Measurements from ENCODE around the gene PRDM8.
A peak's percentile ranks its signal among the peaks of the same experiment; 100 is the strongest.

The PRDM8 gene

DNA sequence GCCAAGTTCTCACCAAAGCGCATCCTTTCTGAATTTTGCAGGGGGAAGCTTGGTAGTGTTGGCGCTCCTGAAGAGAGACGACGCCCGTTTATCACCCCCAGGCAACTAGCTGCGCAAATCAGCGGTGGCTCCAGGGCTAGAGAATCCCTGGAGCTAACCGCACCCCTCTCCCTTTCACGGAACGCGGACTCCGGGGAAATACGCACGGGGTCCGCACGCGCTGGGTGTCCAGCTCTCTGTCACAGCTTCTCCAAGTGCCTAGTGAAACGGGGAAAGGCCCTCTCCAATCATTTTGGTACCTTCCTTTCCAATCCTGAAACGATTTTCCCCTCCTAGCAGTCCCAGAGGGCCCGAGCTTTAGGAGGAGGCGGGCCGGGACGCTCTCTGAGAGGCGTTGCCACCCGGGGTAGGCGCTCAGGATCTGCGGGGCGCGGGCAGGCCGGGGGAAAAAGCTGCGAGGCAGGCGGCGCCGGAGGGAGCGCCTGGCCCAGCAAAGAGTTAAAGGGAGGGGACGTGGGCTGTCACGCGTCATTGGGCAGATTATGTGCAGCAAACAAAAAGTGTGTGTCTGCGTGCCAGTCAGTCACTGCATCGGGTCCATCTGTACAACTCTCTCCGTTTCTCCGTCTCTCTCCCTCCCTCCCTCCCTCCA lies at the start of gene PRDM8:
TSS of gene PRDM8 (plus strand) at position 582 of the 652 bp plus-strand sequence. CDS start 2,578 bp downstream, outside the sequence.
- no peak for DNase-seq

GRCh38 chr4:80150387-80151180 lies 46.7 kb upstream of the PRDM8 start:
- no peak for DNase-seq

GRCh38 chr4:80151981-80152380 lies 45.3 kb upstream of the PRDM8 start:
- DNase-seq = no peak

- DNase-seq = peak; percentile 8
These were observed 43.3 kb upstream of the PRDM8 start for GRCh38 chr4:80153874-80154544.

- no peak for DNase-seq
These were observed 42.8 kb upstream of the PRDM8 start for GRCh38 chr4:80154545-80154933.

- DNase-seq = peak; percentile 65
These were observed 41.9 kb upstream of the PRDM8 start for GRCh38 chr4:80155316-80155982.

GRCh38 chr4:80156410-80156809 lies 40.9 kb upstream of the PRDM8 start:
- no peak for DNase-seq

GRCh38 chr4:80161413-80162058 lies 35.8 kb upstream of the PRDM8 start:
- no peak for DNase-seq

- no peak for DNase-seq
These were observed 34.9 kb upstream of the PRDM8 start for GRCh38 chr4:80162418-80162817.

- no peak for DNase-seq
These were observed 31.4 kb upstream of the PRDM8 start for GRCh38 chr4:80165855-80166254.

GRCh38 chr4:80171251-80171650 lies 26.1 kb upstream of the PRDM8 start:
- no peak for DNase-seq

DNA sequence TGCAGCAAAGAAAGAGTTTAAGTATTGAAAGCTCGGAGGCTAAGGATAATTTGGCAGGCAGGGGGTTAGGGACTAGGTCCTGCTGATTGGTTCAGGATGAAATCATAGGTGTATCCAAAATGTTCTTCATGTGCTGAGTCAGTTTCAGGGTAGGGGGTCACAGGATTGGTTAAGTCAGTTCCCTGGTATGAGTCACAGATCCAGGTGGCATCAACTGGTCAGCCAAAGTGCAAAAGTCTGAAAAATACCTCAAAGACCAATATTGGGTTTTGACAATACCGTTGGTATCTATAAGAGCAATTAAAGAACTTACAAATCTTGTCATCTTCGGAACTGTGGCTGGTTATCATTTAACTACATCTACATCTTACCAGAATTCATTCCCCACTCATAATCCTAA lies 25.6 kb upstream of the PRDM8 start:
- DNase-seq = no peak

DNA sequence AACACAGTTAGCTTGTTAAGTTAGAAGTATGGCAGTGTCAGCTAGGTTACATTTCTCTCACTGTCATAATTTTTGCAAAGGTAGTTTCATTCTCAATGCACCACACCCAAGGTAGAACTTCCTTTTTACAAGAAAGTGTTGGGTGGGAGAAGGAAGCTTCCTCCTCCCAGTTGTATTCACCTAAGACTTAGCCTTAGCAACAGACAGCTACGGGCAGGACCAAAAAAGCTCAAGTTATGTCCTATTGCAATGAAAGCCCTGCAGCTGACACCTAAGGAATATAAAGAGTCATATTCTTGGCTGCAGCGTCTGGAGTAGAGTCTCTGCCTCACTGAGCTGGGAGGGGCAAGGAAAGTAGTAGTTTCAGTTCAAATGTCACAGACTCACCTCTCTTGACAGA lies 25.1 kb upstream of the PRDM8 start:
- DNase-seq = no peak

DNA sequence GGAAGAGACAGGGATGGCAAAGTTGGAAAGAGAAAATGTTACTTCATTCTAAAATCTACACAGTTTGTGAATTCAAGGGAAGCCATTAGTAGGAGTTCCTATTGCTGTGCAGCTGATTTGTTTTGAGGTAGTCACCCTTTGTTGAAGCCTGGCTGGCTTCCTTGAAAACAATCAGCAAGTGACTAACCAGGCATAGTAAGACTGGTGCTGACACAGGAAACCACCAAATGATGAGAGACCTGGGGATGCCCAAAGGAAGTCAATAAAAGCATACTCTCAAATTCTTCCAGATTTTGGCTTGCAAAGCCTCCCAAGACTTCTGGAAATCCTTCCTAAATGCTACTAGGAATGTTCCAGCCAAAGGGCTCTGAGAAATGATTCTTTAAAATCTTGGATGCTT lies 23.9 kb upstream of the PRDM8 start:
- DNase-seq = no peak

- no peak for DNase-seq
These were observed 23.5 kb upstream of the PRDM8 start for GRCh38 chr4:80173841-80174240.

- DNase-seq = peak; percentile 89
These were observed 19.5 kb upstream of the PRDM8 start for GRCh38 chr4:80177793-80178192.

- no peak for DNase-seq
These were observed 18.3 kb upstream of the PRDM8 start for GRCh38 chr4:80178964-80179363.

GRCh38 chr4:80179637-80180161 lies 17.6 kb upstream of the PRDM8 start:
- no peak for DNase-seq

GRCh38 chr4:80180743-80181142 lies 16.6 kb upstream of the PRDM8 start:
- DNase-seq = no peak

GRCh38 chr4:80182237-80182866 lies 15.0 kb upstream of the PRDM8 start:
- DNase-seq = peak; percentile 64

GRCh38 chr4:80183250-80184052 lies 13.9 kb upstream of the PRDM8 start:
- peak; percentile 57 for DNase-seq

Measured in DMS 273 treated with DMSO at 0.1 percent for 48 hours (cell line).